K562 treated with DMSO at 1 percent for 24 hours (cell line): ENCODE data around the gene SKIL. TPM values are rescaled to one million over a fixed set of nuclear protein-coding genes. Genes with fewer than 3 reads are reported as not detected.

ENCODE experiments used
- total RNA-seq: library from RNA; unstranded; fragments of 300-600 nt; gene quantifications from 2 replicates; pipeline ENCODE4 v1.2.3, GENCODE V29; 2022; ENCODE audit warnings: low read depth; ENCODE audit not compliant: insufficient read depth

The SKIL gene
- total RNA-seq: 21.5 and 27.3 TPM in 2 replicates

GRCh38 chr3:170357176-170358041, at the start of gene SKIL:
SKIL (plus strand) TSS chr3:170357715; CDS start chr3:170360332, 2,617 bp downstream.

GRCh38 chr3:170418422-170419398, 61.2 kb downstream of the SKIL start, which contains the start of gene CLDN11:
CLDN11 (plus strand) TSS chr3:170418868; CDS start chr3:170419067, 199 bp downstream.

Other genes starting within 250 kb of the SKIL start
- 12.8 and 12.9 TPM in 2 replicates for gene PHC3, start 176.0 kb upstream of the SKIL start, total RNA-seq
- gene PRKCI, start 135.3 kb upstream of the SKIL start, total RNA-seq: 12.2 and 14.9 TPM in 2 replicates
- gene CLDN11, start 61.2 kb downstream of the SKIL start, total RNA-seq: 0.21 TPM in 1 of 2 replicates, not detected in the other
- not detected in 2 replicates for gene SLC7A14, start 228.4 kb downstream of the SKIL start, total RNA-seq